Sciatic nerve (tissue), 2 donors: Measurements from ENCODE around the gene TAS2R19. TPM values are rescaled to one million over a fixed set of nuclear protein-coding genes. Genes with fewer than 3 reads are reported as not detected.

ENCODE experiments used
- ATAC-seq: fragments of 200-7000 bp; cut with Tn5 transposase; one replicate; pipeline ENCODE4 v1.9.1; 2020; ENCODE audit warnings: mild to moderate bottlenecking, moderate library complexity
- DNase-seq: peaks from one replicate; pipeline ENCODE4 v3.0.0-alpha.2; 2020; ENCODE audit warnings: low spot score
- intact Hi-C: fragments of 100-400 bp; cut with DNase I; formaldehyde crosslinking; loops from one replicate; pipeline ENCODE4 v1.14.2; 2022
- total RNA-seq: library from RNA; stranded (reverse); fragmentation: NEBNext Ultra II Directional; extraction: Animal tissue kit (Norgen Biotek cat#: 25700); gene quantifications from one replicate; pipeline ENCODE4 v1.2.1, GENCODE V29; 2021
- donor health status: DM: no; HTN: no; CAD: no.
- donor health status: DM: no; HTN: no; CAD: no.

TAS2R19 gene
- total RNA-seq, 1 donor from 2014 or later: 9.3 TPM

- no peak for ATAC-seq
- intact Hi-C loops: no loop called here
- DNase-seq: no peak
These were observed 14.8 kb downstream of the TAS2R19 start for GRCh38 chr12:11007608-11008007.

DNA sequence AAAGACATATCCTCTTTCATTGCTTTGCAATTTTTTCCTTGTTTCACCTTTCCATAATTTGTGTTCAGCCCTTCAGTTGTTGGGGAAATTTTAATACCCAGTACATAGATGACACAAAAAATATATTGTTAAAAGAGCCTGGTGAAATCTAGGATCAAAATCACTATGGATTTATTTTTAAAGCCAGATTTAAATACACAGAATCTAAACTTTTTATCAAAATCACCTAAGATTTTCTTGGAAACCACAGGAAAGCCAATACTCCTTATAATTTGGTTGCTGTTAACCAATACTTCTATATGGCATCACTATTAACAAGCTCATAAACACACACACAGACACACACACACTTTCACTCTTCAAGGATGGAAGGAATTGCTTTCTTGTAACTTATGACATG, 24.2 kb downstream of the TAS2R19 start, which contains the start of gene TAS2R20:
TAS2R20 (minus strand) TSS at position 101 of the 400 bp plus-strand sequence. CDS start 429 bp downstream, outside the sequence.
- ATAC-seq (no peak), DNase-seq (no peak)
- intact Hi-C loops: no loop called here

DNA sequence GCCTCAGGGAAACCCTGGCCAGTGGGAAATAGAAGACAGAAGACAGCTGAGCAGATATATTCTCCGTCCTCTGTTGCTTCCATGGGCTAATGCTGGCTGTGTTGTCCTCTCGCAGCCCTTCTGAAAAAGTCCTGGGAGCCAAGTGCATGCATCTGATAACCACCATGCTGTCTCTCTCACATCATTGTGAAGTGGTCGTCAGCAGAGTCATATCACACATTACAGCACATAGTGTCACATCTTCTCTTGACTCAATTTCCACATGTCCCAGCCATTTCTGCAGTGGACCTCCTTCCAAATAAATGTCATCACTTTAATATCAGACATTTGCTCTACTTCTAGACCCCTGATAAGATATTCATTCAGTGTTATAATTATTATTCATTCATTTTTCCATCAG, 28.1 kb downstream of the TAS2R19 start:
- intact Hi-C loops: no loop called here

DNA sequence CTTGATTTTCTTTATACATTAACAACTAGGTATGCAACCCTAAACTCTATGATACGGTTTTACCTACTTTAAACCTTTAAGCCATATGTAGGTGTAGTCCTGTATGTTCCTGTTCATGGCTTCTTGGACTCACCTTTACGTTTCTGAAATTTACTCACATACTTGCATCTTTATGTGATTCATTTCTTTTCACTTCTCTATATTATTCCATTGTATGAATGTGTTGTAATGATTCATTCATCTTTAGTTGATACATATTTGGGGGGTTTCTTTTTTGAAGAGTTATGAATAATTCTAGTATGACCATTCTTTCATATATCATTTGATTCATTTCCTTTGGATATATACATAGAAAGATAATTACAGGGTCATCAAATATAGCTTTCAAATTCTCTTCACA, 33.3 kb downstream of the TAS2R19 start:
- intact Hi-C loops: no loop called here
- no peak for DNase-seq
- ATAC-seq: no peak

More for the DNA sequence above, 28.1 kb downstream of the TAS2R19 start:
- no peak for ATAC-seq
- no peak for DNase-seq

DNA sequence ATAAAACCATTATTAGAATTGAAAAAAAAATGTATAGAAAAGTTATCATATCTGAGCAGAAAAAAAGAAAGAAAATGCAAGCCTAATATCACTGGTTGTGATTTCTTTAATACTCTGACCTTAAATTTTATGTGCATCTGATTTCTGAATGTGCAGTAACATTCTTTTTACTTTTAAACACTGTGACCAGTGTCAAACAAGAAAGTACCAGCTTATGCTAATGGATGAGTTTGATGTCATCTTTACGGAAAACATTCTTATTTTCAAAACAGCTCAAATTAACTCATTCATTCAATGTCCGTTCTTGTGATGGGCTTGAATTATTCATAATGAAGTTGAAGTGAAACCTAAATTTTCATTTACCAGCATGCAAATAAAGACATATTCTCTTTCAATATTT, 35.6 kb downstream of the TAS2R19 start, which contains the start of gene TAS2R50:
TAS2R50 (minus strand) TSS at position 101 of the 400 bp plus-strand sequence; CDS start at position 49, 52 bp downstream.
- intact Hi-C loops: no loop called here
- ATAC-seq (no peak), DNase-seq (no peak)

DNA sequence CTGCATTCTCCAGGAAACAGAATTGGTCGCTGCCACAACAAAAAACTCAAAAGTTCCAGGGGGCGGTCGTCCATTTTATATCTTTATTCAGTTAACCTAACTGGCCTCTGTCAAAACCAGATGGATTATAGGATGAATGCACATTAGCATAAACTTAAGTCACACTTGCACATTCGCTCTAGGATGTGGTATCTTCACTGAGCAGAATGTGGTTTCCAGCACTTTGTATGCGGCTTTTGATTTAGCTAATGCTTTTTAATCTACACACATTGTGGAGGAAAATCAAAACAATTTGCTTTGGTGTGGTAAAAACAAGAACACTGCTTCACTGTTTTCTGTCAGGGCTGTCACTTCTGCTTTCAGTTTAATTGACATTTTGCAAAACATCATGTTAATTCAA, 40.2 kb downstream of the TAS2R19 start:
- DNase-seq (no peak), ATAC-seq (no peak)
- intact Hi-C loops: no loop called here

DNA sequence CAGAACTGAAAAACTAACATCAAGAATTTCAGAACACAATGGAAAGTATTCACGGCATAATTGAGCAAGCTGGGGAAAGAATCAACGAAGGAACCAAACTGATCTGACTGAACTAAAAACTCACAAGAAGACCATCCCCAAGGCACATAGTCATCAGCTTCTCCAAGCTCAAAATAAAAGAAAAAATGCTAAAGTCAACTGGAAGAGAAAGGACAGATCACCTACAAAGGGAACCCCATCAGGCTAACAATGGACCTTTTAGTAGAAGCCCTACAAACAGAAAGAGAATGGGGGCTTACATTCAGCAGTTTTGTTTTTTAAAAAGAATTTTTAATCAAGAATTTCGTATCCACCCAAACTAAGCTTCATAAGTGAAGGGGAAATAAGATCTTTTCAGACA, 47.5 kb downstream of the TAS2R19 start:
- ATAC-seq (no peak), DNase-seq (no peak)
- intact Hi-C loops: no loop called here

Other genes starting within 250 kb of the TAS2R19 start
- gene TAS2R7, start 220.0 kb downstream of the TAS2R19 start, total RNA-seq: not detected
- 0.27 TPM for gene TAS2R8, start 215.3 kb downstream of the TAS2R19 start, total RNA-seq
- gene TAS2R9, start 212.5 kb downstream of the TAS2R19 start, total RNA-seq: not detected
- gene TAS2R10, start 196.3 kb downstream of the TAS2R19 start, total RNA-seq: 1.7 TPM
- gene PRR4, start 173.1 kb downstream of the TAS2R19 start, total RNA-seq: 9.2 TPM
- gene PRH1, start 138.4 kb downstream of the TAS2R19 start, total RNA-seq: 36.1 TPM
- gene TAS2R13, start 113.1 kb downstream of the TAS2R19 start, total RNA-seq: 5.0 TPM
- not detected for gene PRH2, start 93.4 kb downstream of the TAS2R19 start, total RNA-seq
- gene TAS2R14, start 83.4 kb downstream of the TAS2R19 start, total RNA-seq: 7.0 TPM
- 2.7 TPM for gene TAS2R50, start 35.7 kb downstream of the TAS2R19 start, total RNA-seq
- 4.6 TPM for gene TAS2R20, start 24.3 kb downstream of the TAS2R19 start, total RNA-seq
- 8.8 TPM for gene TAS2R31, start 8.8 kb upstream of the TAS2R19 start, total RNA-seq
- gene TAS2R46, start 39.7 kb upstream of the TAS2R19 start, total RNA-seq: 2.8 TPM
- gene TAS2R43, start 69.7 kb upstream of the TAS2R19 start, total RNA-seq: 1.7 TPM
- 8.1 TPM for gene TAS2R30, start 112.0 kb upstream of the TAS2R19 start, total RNA-seq
- gene SMIM10L1, start 148.6 kb upstream of the TAS2R19 start, total RNA-seq: 8.9 TPM
- gene TAS2R42, start 164.3 kb upstream of the TAS2R19 start, total RNA-seq: not detected
- not detected for gene PRB3, start 247.1 kb upstream of the TAS2R19 start, total RNA-seq